CD4-positive, alpha-beta T cell treated with Interleukin-6 at 100 ng/mL for 8 hours (primary cell): ENCODE results near the gene PPFIA1.
"Not testable (repeated sequence)": the region's sequence is repeated elsewhere in the genome, so short reads cannot be mapped to it uniquely, and the experiment has no call there.

Experiments used
- DNase-seq: peaks from one replicate; pipeline ENCODE4 v3.0.0-alpha.2; 2020; ENCODE audit warnings: mixed read lengths, low spot score

PPFIA1 gene

GRCh38 chr11:70326365-70326811 is 55.9 kb downstream of the PPFIA1 start:
- no peak for DNase-seq

- DNase-seq: no peak
These were observed 56.3 kb downstream of the PPFIA1 start for GRCh38 chr11:70326833-70327232.

GRCh38 chr11:70327717-70328116 is 57.2 kb downstream of the PPFIA1 start:
- DNase-seq: no peak

DNA sequence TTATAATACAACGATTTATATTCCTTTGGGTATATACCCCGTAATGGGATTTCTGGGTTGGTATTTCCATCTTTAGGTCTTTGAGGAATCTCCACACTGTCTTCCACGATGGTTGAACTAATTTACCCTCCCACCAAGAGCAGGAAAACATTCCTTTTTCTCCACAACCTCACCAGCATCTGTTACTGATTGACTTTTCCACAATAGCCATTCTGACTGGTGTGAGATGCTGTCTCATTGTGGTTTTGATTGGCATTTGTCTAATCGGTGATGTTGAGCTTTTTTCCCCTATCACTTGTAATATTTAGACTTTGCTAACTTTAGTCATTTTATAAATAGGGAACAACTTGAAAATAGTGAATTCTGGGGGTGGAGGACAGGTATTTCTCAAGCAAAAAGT is 58.1 kb downstream of the PPFIA1 start:
- no peak for DNase-seq

- DNase-seq: not testable (repeated sequence)
These were observed 60.9 kb downstream of the PPFIA1 start for GRCh38 chr11:70331320-70331843.

DNA sequence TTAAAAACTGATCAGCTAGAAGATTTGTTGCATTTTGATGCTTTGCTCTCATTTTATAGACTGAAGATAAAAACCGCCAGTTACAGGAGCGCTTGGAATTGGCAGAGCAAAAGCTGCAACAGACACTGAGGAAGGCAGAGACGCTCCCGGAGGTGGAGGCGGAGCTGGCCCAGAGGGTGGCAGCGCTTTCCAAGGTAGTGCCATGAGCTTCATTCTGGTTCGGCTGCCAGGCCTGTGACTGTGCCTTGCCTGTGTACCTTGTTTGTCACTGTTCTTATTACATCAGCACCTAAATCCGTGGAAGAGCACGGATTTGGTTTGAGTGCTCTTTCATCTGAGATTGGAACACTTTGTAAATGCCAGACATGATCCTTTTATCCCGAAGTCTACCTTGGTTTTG is 61.4 kb downstream of the PPFIA1 start:
- no peak for DNase-seq

- DNase-seq: no peak
These were observed 62.1 kb downstream of the PPFIA1 start for GRCh38 chr11:70332567-70332966.

DNA sequence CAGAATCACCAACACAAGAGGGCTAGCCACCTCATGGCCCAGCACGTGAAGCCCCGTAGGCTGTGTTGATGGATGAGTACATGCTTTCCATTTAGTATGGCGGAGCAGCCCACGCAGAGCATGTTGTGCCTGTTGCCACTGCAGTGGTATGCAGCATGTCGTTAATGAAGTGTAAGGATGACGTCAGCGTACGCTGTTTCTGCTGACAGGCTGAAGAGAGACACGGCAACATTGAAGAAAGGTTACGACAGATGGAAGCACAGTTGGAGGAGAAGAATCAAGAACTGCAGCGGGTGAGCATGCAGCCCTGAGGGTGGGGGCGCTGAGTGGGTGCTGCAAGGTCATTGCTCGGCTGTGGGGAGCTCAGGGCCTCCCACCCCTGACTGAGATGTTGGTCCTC is 62.8 kb downstream of the PPFIA1 start:
- no peak for DNase-seq

GRCh38 chr11:70334351-70334995 is 64.0 kb downstream of the PPFIA1 start:
- DNase-seq: no peak

DNA sequence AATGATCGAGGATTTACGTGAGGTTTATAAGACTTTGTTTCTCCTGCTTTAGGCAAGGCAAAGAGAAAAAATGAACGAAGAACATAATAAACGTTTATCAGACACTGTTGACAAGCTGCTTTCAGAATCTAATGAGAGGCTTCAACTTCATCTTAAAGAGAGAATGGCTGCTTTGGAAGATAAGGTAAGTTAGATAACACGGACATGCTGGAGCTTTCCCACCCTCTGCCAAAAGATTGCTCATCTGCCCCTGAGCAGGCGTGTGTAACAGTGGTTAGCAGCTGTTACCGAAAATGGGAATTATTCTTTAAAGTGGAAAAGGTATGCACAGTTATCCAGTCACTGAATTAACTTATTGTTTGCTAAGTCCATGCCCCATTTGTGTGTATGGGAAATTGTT is 65.0 kb downstream of the PPFIA1 start:
- DNase-seq: no peak

DNA sequence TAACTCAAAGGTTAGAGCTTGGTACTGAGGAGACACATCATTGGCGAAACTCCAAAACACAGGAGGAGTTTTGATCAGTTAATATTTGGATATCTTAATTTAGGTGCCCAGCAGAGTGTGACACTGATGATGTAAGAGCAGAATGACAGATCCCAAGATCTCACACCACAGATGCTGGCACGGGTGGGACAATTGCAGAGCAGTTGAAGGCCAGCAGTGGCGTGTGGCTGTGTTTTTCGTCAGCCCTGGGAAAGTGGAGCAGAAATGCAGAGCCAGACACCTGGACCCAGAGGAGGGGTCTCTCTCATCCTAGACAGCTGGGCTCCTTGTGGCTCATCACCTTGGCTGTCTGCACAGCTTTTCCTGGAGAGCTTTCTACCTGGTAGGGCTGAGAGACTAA is 68.1 kb downstream of the PPFIA1 start:
- DNase-seq: no peak

DNA sequence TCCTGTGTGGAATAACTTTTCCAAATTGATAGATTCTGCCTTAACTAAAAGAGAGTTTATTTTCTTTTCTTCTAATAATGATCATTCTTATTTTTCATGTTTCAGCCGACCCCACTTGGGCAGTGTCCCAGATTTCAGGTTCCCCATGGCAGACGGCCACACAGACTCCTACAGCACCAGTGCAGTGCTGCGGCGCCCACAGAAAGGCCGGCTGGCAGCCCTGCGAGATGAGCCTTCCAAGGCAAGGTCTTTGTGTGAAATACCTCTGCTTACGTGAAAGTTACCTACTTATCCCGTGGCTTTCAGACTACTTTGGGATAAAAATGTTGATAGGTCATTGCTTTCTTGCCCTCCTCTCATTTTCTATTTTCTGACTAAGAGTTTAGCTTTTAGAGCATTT is 68.6 kb downstream of the PPFIA1 start:
- no peak for DNase-seq

DNA sequence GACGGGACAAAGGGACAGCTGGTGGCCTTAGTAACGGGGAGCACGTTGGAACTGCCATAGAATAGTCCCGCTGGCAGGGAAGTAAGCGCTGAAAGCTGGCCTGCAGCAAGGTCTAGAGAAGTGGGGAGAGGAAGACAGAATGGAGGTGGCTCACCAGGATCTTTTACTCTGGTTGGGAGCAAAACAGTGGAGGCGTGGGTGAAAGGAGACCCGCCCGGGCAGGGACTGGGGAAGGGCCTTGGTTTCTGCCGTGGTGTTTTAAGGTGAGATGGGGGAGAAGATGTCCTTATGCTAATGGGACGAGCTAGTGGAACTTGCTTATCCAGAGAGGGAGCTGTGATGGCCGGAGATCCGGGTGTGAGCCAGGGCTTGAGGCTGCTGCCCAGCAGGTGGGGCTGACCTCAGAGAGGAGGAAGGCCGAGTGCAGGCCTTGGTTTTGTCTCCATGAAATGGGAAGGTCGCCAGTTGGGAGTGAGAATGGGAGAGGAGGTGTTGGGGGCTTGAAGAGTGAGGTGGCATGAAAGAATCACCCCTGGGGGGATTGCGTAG is 71.5 kb downstream of the PPFIA1 start:
- DNase-seq: no peak

DNA sequence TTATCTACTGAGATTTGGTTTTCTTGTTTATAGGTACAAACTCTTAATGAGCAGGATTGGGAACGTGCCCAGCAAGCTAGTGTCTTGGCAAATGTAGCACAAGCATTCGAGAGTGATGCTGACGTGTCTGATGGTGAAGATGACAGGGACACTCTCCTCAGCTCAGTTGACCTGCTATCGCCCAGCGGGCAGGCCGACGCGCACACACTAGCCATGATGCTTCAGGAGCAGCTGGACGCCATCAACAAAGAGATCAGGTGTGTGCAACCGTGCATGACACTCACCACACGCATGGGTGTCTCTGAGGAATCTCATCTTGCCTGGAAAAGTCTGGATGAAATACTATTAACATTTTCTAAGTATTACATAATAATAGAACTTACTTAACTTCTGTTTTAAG is 73.1 kb downstream of the PPFIA1 start:
- DNase-seq: no peak

- no peak for DNase-seq
These were observed 77.7 kb downstream of the PPFIA1 start for GRCh38 chr11:70348191-70348590.

DNA sequence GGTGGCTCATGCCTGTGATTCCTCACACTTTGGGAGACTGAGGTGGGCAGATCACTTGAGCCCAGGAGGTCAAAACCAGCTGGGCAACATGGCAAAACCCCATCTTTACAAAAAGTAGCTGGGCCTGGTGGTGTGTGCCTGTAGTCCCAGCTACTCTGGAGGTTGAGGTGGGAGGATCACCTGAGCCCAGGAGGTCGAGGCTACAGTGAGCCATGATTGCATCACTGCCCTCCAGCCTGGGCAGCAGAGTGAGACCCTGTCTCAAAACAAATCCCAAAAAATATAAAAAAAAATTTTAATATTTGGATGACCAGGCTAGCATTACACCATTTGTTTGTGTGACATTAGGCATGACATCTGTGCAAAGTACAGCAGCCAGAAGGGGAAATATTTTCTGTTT is 78.1 kb downstream of the PPFIA1 start:
- DNase-seq: no peak

- DNase-seq: no peak
These were observed 81.2 kb downstream of the PPFIA1 start for GRCh38 chr11:70351646-70352045.

GRCh38 chr11:70352100-70352499 is 81.6 kb downstream of the PPFIA1 start:
- no peak for DNase-seq

GRCh38 chr11:70352601-70353000 is 82.1 kb downstream of the PPFIA1 start:
- no peak for DNase-seq

- DNase-seq: no peak
These were observed 82.8 kb downstream of the PPFIA1 start for GRCh38 chr11:70353329-70353728.

- no peak for DNase-seq
These were observed 83.5 kb downstream of the PPFIA1 start for GRCh38 chr11:70353900-70354568.

- DNase-seq: no peak
These were observed 84.1 kb downstream of the PPFIA1 start for GRCh38 chr11:70354629-70355028.

DNA sequence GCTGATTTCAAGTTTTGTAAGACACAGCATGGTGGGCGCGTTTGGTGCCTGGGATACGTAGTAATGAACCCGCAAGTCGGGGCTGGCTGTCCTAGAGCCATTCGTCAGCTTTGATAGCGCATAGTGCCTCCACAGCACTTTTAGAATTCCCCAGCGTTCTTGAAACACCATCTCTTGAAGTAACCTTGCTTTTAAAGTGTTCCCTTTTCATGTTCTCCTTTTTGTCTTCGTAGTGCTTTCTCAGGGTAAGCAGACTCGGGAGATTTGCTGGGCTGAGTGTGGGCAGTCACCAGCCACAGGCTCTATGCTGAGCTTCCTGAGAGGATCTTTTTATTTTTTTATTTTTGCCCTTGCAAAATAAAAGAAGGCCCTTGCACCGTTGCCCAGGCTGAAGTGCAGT is 88.3 kb downstream of the PPFIA1 start:
- DNase-seq: no peak
